ENCODE results near the gene COQ8B. TPM values are rescaled to one million over a fixed set of nuclear protein-coding genes. Genes with fewer than 3 reads are reported as not detected.

The COQ8B gene
- total RNA-seq, 1 donor from 2014 or later, result 27.7 TPM

- Histone ChIP-seq H3K9ac (no peak overlapping the region), H2AFZ (replicated peaks) (no peak overlapping the region), H3K4me2 (no peak overlapping the region), H3K79me2 (ENCODE audit: low read depth) (no peaks in the 10 kb centered on the region), H3F3A (ENCODE audit: low read depth) (peaks cover 4% of the 10 kb centered on the region), H3K27ac (no peak overlapping the region), H3K36me3 (no peaks in the 10 kb centered on the region), H3K4me3 (no peak overlapping the region), H4K20me1 (ENCODE audit: low read depth) (no peaks in the 10 kb centered on the region), H3K4me1 (no peaks in the 10 kb centered on the region), H3K27me3 (no peaks in the 10 kb centered on the region), H3K9me3 (ENCODE audit: low read depth) (no peaks in the 10 kb centered on the region)
- peaks cover 5% of the 10 kb centered on the region for H3K36me3 Mint-ChIP-seq
- peaks cover 4% of the 10 kb centered on the region for H3K27me3 Mint-ChIP-seq (ENCODE audit: insufficient read depth, low read depth)
- no peak overlapping the region for H3K4me3 Mint-ChIP-seq
- peaks cover 3% of the 10 kb centered on the region for H3K4me1 Mint-ChIP-seq
- no peak overlapping the region for H3K27ac Mint-ChIP-seq
- DNase-seq (ENCODE audit: low spot score), result no peak
- H3K9me3 Mint-ChIP-seq, result no peaks in the 10 kb centered on the region
- TF ChIP-seq EZH2phosphoT487 (IDR thresholded peaks at IDR 0.05), result no peak
- TF ChIP-seq EZH2 (IDR thresholded peaks at IDR 0.05), result no peak
- no peak for TF ChIP-seq CTCF (IDR thresholded peaks at IDR 0.05)
Observed at GRCh38 chr19:40742477-40742876, 25.8 kb upstream of the COQ8B start.

DNA sequence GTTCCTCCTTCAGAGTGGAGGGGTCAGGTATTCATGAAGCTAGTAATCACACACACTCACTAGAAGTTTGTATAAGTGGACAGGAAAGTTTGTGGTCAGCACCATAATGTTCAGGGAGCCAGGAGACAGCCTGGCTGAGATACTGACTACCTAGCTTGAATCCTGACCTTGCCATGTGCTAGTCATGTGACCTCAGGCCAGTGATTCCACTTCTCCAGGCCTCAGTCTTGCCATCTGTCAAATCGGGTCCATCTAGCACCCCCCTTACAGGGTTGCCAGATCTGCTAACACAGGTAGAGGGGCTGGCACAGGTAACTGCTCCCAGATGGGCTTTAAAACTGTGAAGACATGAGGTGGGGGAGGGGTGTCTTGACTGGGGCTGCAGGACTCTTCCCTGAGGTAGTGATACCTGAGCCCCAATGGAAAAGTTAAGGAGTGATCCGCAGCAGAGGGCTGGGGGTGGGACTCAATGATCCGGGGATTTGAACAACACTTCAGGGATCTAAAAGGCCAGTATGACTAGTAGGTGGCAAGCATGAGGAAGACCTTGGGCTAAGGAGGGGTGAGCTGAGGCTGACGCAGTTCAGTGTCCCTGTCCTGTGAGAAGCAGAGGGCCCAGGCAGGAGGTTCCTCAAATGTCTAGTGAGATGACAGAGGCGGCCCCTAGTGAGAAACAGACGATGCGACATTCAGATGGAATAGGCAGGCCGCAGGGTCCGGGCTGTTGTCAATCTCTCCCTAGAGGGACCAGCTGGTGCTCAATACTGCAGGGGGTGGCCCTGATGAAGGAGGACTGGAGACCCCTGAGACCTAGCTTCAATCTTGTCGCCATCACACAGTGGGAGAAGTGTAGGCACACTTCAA is 25.1 kb upstream of the COQ8B start:
- no peak overlapping the region for H2AFZ ChIP-seq (replicated peaks)
- no peaks in the 10 kb centered on the region for H3K9me3 Mint-ChIP-seq
- H3K4me1 ChIP-seq, result no peaks in the 10 kb centered on the region
- H3K27ac Mint-ChIP-seq, result no peak overlapping the region
- H3K36me3 Mint-ChIP-seq, result peaks cover 6% of the 10 kb centered on the region
- H3K4me2 ChIP-seq, result no peak overlapping the region
- no peaks in the 10 kb centered on the region for H3K36me3 ChIP-seq
- H3K4me3 ChIP-seq, result no peak overlapping the region
- H3K4me3 Mint-ChIP-seq, result peak overlapping the region; percentile 48
- H3K9me3 ChIP-seq (ENCODE audit: low read depth), result no peaks in the 10 kb centered on the region
- H4K20me1 ChIP-seq (ENCODE audit: low read depth), result no peaks in the 10 kb centered on the region
- TF ChIP-seq EZH2phosphoT487 (IDR thresholded peaks at IDR 0.05) (no peak), CTCF (IDR thresholded peaks at IDR 0.05) (no peak), EZH2 (IDR thresholded peaks at IDR 0.05) (no peak)
- no peak overlapping the region for H3K9ac ChIP-seq
- no peaks in the 10 kb centered on the region for H3K27me3 ChIP-seq
- peaks cover 4% of the 10 kb centered on the region for H3K27me3 Mint-ChIP-seq (ENCODE audit: insufficient read depth, low read depth)
- no peak for DNase-seq (ENCODE audit: low spot score)
- H3F3A ChIP-seq (ENCODE audit: low read depth), result peaks cover 4% of the 10 kb centered on the region
- H3K79me2 ChIP-seq (ENCODE audit: low read depth), result no peaks in the 10 kb centered on the region
- H3K4me1 Mint-ChIP-seq, result peaks cover 3% of the 10 kb centered on the region
- H3K27ac ChIP-seq, result no peak overlapping the region

GRCh38 chr19:40740747-40741146 is 24.1 kb upstream of the COQ8B start:
- peak overlapping the region; percentile 83 for H3K27ac Mint-ChIP-seq
- H3K27me3 ChIP-seq, result no peaks in the 10 kb centered on the region
- DNase-seq (ENCODE audit: low spot score), result no peak
- H3K4me3 ChIP-seq, result no peak overlapping the region
- peaks cover 6% of the 10 kb centered on the region for H3K36me3 Mint-ChIP-seq
- no peak overlapping the region for H2AFZ ChIP-seq (replicated peaks)
- peaks cover 3% of the 10 kb centered on the region for H3K4me1 Mint-ChIP-seq
- H3K9me3 Mint-ChIP-seq, result no peaks in the 10 kb centered on the region
- H3F3A ChIP-seq (ENCODE audit: low read depth), result peaks cover 4% of the 10 kb centered on the region
- H3K9ac ChIP-seq, result no peak overlapping the region
- H3K9me3 ChIP-seq (ENCODE audit: low read depth), result no peaks in the 10 kb centered on the region
- no peaks in the 10 kb centered on the region for H3K79me2 ChIP-seq (ENCODE audit: low read depth)
- no peak overlapping the region for H3K4me2 ChIP-seq
- TF ChIP-seq CTCF (IDR thresholded peaks at IDR 0.05), result no peak
- no peak for TF ChIP-seq EZH2phosphoT487 (IDR thresholded peaks at IDR 0.05)
- no peak for TF ChIP-seq EZH2 (IDR thresholded peaks at IDR 0.05)
- peaks cover 4% of the 10 kb centered on the region for H3K27me3 Mint-ChIP-seq (ENCODE audit: insufficient read depth, low read depth)
- no peaks in the 10 kb centered on the region for H4K20me1 ChIP-seq (ENCODE audit: low read depth)
- H3K27ac ChIP-seq, result peak overlapping the region; percentile 37
- no peak overlapping the region for H3K4me3 Mint-ChIP-seq
- H3K36me3 ChIP-seq, result no peaks in the 10 kb centered on the region
- H3K4me1 ChIP-seq, result no peaks in the 10 kb centered on the region

Data from neural progenitor cell (in vitro differentiated cells).